Colonic mucosa (tissue), 4 donors: ENCODE results near the gene TAF6. TPM values are rescaled to one million over a fixed set of nuclear protein-coding genes. Genes with fewer than 3 reads are reported as not detected.
A peak's percentile ranks its signal among the peaks of the same experiment; 100 is the strongest.

Source experiments
- DNase-seq: peaks from one replicate; pipeline ENCODE4 v3.0.0-alpha.2; 2020
- H3K27ac ChIP-seq: fragments of 200-600 bp; one replicate; pipeline ENCODE4 v1.8.0; 2021
- H3K27me3 ChIP-seq: fragments of 200-600 bp; one replicate; pipeline ENCODE4 v1.8.0; 2021
- H3K36me3 ChIP-seq: fragments of 200-600 bp; one replicate; pipeline ENCODE4 v1.8.0; 2021
- H3K4me1 ChIP-seq: fragments of 200-600 bp; one replicate; pipeline ENCODE4 v1.8.0; 2021; ENCODE audit warnings: mild to moderate bottlenecking
- H3K4me3 ChIP-seq: fragments of 200-600 bp; one replicate; pipeline ENCODE4 v1.8.0; 2021
- H3K9ac ChIP-seq, 2 donors: one replicate each; pipeline ENCODE4 v1.7.0; 2013; ENCODE audit warnings: control low read depth in 2 of 2, low read depth in 2 of 2, low read length in 2 of 2
- H3K9me3 ChIP-seq: fragments of 200-600 bp; one replicate; pipeline ENCODE4 v1.8.0; 2021
- CTCF ChIP-seq: fragments of 200-600 bp; IDR thresholded peaks from one replicate; pipeline ENCODE4 v1.8.0; 2022; ENCODE audit warnings: antibody characterized with exemption, mild to moderate bottlenecking
- intact Hi-C: fragments of 100-400 bp; cut with DNase I; formaldehyde crosslinking; loops from one replicate; pipeline ENCODE4 v1.14.1; 2022
- total RNA-seq, 2 donors: library from RNA; stranded (reverse); fragmentation: NEBNext Ultra II Directional in 1 of 2; extraction: Animal tissue kit (Norgen Biotek cat#: 25700) in 1 of 2; gene quantifications; one replicate each; pipeline ENCODE4 v1.2.1, GENCODE V29; 2021
- donor health status: healthy.
- donor health status: DM: no; HTN: no; CAD: no.
- donor health status: DM: no; HTN: no; CAD: no.

Gene TAF6
- total RNA-seq, 2 donors from 2014 or later, result 28.7 to 67.3 TPM

DNA sequence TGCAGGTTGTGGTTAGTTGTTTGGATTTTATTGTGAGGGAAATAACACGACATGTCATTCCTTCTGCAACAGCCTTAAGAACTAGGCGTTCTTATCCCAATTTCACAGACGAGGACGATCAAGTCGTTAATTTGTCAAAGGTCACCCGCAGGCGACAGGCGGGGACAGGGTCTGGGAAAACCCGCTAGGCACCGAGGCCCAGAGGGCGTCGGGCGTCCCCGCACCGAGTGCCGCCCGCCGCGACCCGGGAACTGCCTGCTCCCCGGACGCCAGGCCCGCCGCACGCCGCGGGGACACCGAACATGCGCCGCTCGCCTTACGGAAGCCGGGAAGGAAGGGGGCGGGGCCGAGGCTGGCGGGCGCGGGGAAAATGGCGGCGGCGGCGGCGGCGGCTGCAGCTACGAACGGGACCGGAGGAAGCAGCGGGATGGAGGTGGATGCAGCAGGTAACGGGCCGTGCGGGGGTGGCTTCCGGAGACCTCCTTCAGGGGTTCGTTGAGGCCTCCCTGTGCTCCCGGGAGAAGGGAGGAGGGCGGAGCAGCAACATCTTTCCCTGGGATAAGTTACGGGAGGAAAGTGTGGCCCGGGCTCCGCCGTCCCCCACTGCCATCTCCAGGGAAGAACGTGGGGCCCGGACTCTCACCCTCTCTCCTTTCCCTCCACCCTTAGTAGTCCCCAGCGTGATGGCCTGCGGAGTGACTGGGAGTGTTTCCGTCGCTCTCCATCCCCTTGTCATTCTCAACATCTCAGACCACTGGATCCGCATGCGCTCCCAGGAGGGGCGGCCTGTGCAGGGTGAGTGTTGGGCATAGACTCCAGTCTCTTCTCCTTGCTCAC is 30.3 kb downstream of the TAF6 start, which contains the start of gene COPS6:
TSS of gene COPS6 (plus strand) at position 349 of the 837 bp plus-strand sequence. CDS start at position 371, 22 bp downstream.
- Histone ChIP-seq H3K36me3 (peaks cover 8% of the 10 kb centered on the region), H3K27ac (peak within 1 kb of the TSS; percentile 75), H3K4me3 (peak within 1 kb of the TSS; percentile 66), H3K4me1 (peaks cover 3% of the 10 kb centered on the region), H3K9me3 (no peaks in the 10 kb centered on the region), H3K9ac (peak within 1 kb of the TSS; percentile 93 to 97), H3K27me3 (no peaks in the 10 kb centered on the region)
- intact Hi-C loops, result no loop called here
- TF ChIP-seq CTCF, result no peak
- peak; percentile 90 for DNase-seq

DNA sequence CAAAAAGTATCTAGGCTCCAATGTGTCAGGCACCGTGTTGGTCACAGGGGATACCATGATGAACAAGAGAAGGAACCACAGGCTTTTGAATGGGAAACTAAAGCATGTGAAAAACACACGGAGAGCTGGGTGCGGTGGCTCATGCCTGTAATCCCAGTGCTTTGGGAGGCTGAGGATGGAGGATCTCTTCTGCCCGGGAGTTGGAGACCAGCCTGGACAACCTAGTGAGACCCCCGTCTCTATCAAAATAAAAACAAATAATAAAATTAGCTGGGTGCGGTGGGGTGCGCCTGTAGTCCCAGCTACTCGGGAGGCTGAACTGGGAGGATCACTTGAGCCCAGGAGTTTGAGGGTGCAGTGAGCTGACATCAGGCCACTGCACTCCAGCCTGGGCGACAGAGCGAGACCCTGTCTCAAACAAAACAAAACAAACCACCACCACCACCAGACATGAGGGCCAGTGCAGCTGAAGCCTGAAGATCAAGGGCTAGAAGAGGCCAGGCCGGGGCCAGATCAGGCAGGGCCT is 31.0 kb downstream of the TAF6 start:
- peaks cover 3% of the 10 kb centered on the region for H3K4me1 ChIP-seq
- H3K9me3 ChIP-seq, result no peaks in the 10 kb centered on the region
- no peaks in the 10 kb centered on the region for H3K27me3 ChIP-seq
- peak overlapping the region; percentile 75 for H3K27ac ChIP-seq
- no peak for TF ChIP-seq CTCF
- peak overlapping the region; percentile 93 to 97 for H3K9ac ChIP-seq
- no peak for DNase-seq
- H3K4me3 ChIP-seq, result peak overlapping the region; percentile 66
- peaks cover 6% of the 10 kb centered on the region for H3K36me3 ChIP-seq
- intact Hi-C loops, result no loop called here

DNA sequence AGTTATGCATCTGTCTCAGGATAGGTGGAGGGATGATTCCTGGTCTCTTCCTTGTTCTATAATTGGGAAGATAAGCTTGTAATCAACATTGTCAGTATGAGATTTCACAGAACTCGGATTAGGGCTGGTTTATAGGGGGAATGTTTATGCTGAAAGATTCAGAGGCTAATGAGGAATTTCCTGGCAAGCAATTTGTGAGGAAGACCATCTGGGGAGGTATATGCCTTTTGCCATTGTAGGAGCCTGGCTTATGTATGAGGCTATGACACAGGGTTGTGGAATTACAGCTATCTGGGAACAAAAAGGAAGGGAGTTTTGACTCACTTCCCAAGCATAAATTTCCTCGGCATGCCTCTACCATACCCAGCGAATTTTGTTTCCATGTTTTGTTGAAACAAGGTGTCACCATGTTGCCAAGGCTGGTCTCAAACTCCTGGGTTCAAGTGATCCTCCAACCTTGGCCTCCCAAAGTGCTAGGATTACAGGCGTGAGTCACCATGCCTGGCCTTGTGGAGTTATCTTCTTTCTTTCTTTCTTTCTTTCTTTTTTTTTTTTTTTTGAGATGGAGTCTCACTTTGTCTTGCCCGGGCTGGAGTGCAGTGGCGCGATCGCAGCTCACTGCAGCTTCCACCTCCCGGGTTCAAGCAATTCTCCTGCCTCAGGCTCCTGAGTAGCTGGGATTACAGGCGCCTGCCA is 32.0 kb downstream of the TAF6 start:
- TF ChIP-seq CTCF, result no peak
- Histone ChIP-seq H3K27ac (peak overlapping the region; percentile 5), H3K4me3 (no peak overlapping the region), H3K4me1 (peaks cover 3% of the 10 kb centered on the region), H3K9me3 (no peaks in the 10 kb centered on the region), H3K27me3 (no peaks in the 10 kb centered on the region), H3K36me3 (no peaks in the 10 kb centered on the region), H3K9ac (no peak overlapping the region)
- no peak for DNase-seq
- intact Hi-C loops, result no loop called here

GRCh38 chr7:100085515-100085914 is 33.6 kb downstream of the TAF6 start:
- Histone ChIP-seq H3K4me3 (no peak overlapping the region), H3K4me1 (peaks cover 4% of the 10 kb centered on the region), H3K9me3 (no peaks in the 10 kb centered on the region), H3K36me3 (no peaks in the 10 kb centered on the region), H3K27me3 (no peaks in the 10 kb centered on the region), H3K9ac (no peak overlapping the region), H3K27ac (no peak overlapping the region)
- DNase-seq, result no peak
- no peak for TF ChIP-seq CTCF
- intact Hi-C loops, result no loop called here

DNA sequence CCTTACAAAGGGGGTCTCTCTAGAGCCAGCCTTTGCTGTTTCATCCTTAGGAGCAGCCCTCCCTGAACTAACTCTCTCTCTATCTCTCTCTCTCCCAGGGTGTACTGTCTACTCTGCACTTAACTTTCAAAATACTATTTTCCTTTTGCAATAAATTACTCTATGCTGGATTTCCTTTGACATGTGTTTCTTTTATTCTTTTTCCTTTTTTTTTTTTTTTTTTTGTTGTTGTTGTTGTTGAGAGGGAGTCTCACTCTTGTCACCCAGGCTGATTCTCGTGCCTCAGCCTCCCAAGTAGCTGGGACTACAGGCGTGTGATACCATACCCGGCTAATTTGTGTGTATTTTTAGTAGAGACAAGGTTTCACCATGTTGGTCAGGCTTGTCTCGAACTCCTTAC is 36.2 kb downstream of the TAF6 start:
- H3K4me1 ChIP-seq, result peaks cover 19% of the 10 kb centered on the region
- DNase-seq, result no peak
- H3K9me3 ChIP-seq, result no peaks in the 10 kb centered on the region
- no peak for TF ChIP-seq CTCF
- H3K36me3 ChIP-seq, result no peaks in the 10 kb centered on the region
- no peak overlapping the region for H3K4me3 ChIP-seq
- H3K9ac ChIP-seq, result peak overlapping the region in 1 of 2 donors; percentile 21
- peak overlapping the region; percentile 65 for H3K27ac ChIP-seq
- intact Hi-C loops, result loop anchor here (5.0 kb wide), 2 partner anchors 36 to 91 kb away; partner anchors contain the start of gene ZSCAN21
- H3K27me3 ChIP-seq, result no peaks in the 10 kb centered on the region
